IPS-NIHi11 (cell line): ENCODE measurements around the gene OR4F15.

Experiments
- DNase-seq: peaks from one replicate; pipeline ENCODE4 v3.0.0; 2012; ENCODE audit warnings: mixed read lengths, low spot score

The OR4F15 gene

GRCh38 chr15:101804375-101804774 is 7.6 kb upstream of the OR4F15 start:
- DNase-seq, result no peak

GRCh38 chr15:101804941-101805340 is 7.1 kb upstream of the OR4F15 start:
- DNase-seq, result no peak

GRCh38 chr15:101805605-101806345 is 6.2 kb upstream of the OR4F15 start:
- no peak for DNase-seq

- DNase-seq, result no peak
Observed at GRCh38 chr15:101807345-101807945, 4.6 kb upstream of the OR4F15 start.

GRCh38 chr15:101808201-101808600 is 3.8 kb upstream of the OR4F15 start:
- no peak for DNase-seq

- no peak for DNase-seq
Observed at GRCh38 chr15:101810456-101810855, 1.5 kb upstream of the OR4F15 start.

- DNase-seq, result peak; percentile 42
Observed at GRCh38 chr15:101810876-101811275, 1.1 kb upstream of the OR4F15 start.

- no peak for DNase-seq
Observed at GRCh38 chr15:101813803-101814534, 2.0 kb downstream of the OR4F15 start.

- no peak for DNase-seq
Observed at GRCh38 chr15:101820781-101821180, 8.8 kb downstream of the OR4F15 start.

- DNase-seq, result no peak
Observed at GRCh38 chr15:101827257-101827656, 15.3 kb downstream of the OR4F15 start.

GRCh38 chr15:101828774-101829173 is 16.8 kb downstream of the OR4F15 start:
- no peak for DNase-seq

- no peak for DNase-seq
Observed at GRCh38 chr15:101841656-101842055, 29.7 kb downstream of the OR4F15 start.

- DNase-seq, result no peak
Observed at GRCh38 chr15:101844916-101845315, 32.9 kb downstream of the OR4F15 start.

- no peak for DNase-seq
Observed at GRCh38 chr15:101852356-101852755, 40.4 kb downstream of the OR4F15 start.
